IPS-NIHi11 (cell line): Measurements from ENCODE around the gene KCTD1.

Experiments
- DNase-seq: peaks from one replicate; pipeline ENCODE4 v3.0.0; 2012; ENCODE audit warnings: mixed read lengths, low spot score

The KCTD1 gene

DNA sequence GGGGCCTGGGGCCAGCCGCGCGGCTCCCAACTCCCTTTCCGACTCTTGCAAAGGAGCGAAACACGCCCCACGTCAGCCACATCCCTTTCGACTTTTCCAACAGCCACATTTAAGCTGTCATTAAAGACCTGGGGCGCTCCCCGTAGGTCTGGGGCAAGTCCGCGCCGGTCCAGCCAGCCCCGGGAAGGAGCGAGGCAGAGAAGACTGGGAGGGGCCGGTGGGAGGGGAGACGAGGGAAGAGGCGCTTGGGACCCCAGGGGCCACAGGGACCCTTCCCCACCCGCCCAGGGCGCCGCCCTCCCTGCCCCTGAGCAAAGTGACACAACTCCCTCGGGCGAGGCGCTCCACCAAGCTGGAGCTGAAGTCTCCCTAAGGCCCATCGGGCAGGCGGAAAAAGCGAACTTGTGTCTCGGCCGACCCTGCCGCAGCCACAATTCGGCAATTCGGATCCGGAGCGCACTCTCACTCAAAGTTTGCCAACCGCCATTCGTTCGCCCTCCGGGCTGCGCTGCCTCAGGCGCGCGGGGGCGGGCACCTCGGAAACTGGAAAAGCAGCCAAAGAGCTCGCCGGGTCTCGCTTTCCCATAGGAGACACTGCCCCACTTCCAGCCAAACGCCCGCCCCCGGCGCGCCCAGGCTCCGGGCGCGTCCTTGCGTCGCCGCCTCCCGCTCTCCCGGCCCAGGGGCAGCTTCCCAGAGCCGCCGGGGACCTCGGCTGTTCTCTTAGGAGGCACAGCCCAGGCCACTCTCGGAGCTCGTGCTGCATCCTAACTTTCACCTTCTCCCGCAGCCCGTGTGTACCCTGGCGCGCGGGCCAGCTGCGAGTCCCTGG lies 1.1 kb upstream of the KCTD1 start:
- peak; percentile 68 for DNase-seq

DNA sequence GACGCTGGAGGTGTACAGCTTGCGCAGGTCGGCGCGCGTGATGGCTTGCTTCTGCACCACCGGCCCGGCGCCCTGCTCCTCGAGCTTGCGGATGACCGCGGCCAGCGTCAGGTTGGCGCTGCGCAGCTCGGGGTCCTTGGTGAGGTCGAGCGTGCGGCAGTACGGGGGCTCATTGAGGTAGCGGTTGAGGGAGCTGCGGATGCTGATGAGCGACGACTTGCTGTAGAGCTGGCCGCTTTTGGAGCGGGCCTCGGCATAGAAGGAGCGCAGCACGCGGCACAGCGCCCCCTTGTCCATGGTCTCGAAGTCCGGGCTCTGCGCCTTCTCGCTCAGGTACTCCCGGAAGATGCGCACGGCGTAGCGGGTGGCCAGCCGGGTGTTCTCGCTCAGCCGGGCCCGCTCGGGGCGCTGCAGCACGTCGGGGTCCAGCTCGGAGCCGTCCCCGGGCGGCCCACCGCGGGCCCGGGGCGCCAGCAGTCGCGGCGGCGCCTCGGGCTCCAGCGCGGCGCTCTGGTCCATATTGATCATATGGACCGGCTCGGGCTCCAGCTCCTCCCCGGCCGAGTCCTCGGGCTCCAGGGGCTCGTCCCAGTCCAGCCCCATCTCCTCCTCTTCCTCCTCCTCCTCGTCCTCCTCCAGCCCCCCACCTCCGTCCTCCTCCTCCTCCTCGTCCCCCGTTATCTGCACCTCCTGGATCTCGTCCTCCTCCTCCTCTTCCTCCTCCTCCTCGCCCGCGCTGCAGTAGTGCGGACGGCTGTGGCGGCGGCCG lies 523 bp downstream of the KCTD1 start:
- peak; percentile 66 for DNase-seq

DNA sequence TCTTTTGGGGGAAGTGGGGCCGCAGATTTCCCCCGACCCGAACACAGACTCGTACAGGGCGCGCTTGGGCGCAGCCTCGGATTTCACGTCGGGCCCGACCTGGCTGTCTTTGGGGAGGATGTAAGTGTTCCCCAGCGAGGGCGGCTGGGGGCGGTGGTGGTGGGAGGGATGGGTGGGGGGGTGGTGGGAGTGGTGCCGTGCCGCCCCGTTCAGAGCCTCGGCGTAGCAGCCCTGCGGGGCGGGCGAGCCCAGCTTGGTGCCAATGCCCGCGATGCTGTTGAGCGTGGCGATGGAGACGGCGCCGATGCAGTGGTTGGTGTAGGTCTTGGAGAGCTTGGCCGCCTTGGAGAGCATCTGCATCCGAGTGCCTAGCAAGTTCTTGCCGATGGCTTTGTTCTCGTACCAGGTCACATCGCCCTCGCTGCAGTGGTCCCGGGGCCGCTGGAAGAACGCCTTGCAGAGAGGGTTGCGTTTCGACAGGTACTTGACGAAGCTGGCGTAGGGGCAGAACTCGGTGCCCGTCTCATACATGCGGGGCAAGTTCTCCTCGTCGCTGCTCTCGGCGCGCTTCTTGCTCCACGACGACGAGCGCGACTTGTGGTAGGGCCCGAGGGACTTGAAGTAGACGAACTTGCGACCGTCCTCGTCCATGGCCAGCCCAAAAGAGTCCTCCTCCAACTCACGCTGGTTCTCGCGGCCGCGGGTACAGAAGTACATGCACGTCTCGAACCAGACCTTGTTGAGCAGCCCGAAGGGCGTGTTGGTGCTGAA lies 1.3 kb downstream of the KCTD1 start:
- DNase-seq, result no peak

DNA sequence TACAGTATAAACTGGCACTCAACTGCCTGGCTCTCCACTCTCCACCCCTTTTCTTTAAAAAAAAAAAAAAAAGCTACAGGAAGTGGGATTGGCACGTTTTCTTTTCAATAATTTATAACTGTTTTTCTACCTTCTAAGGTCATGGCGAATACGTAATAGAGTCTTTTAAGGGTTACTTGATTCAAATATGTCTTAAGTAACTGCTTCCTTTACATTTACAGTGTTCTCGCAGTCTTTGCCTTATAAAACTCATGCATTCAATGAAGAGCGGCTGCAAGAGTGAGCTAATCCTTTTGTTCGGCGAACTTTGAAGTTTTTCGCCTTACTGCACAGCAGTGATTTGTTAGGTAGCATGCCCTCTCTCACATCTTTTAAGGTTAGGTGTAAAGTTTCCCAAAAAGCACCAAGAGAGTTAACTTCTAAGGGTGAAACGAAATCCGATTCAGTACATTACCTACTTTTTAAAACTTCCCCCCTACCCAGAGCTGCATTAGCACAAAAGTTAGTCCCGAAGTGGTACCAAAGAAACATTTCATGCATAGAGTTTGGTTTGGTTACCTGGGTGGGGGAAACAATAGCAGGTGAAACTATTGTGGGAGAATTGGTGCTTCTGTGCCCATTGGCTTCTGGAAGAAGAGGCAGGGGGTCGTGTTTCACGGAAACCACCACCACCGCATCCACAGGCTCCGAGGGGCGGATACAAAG lies 2.0 kb downstream of the KCTD1 start:
- DNase-seq, result no peak

- no peak for DNase-seq
Measured at GRCh38 chr18:26545335-26546123, 2.8 kb downstream of the KCTD1 start.

- DNase-seq, result no peak
Measured at GRCh38 chr18:26544451-26544850, 3.9 kb downstream of the KCTD1 start.

GRCh38 chr18:26543373-26543772 lies 5.0 kb downstream of the KCTD1 start:
- no peak for DNase-seq

DNA sequence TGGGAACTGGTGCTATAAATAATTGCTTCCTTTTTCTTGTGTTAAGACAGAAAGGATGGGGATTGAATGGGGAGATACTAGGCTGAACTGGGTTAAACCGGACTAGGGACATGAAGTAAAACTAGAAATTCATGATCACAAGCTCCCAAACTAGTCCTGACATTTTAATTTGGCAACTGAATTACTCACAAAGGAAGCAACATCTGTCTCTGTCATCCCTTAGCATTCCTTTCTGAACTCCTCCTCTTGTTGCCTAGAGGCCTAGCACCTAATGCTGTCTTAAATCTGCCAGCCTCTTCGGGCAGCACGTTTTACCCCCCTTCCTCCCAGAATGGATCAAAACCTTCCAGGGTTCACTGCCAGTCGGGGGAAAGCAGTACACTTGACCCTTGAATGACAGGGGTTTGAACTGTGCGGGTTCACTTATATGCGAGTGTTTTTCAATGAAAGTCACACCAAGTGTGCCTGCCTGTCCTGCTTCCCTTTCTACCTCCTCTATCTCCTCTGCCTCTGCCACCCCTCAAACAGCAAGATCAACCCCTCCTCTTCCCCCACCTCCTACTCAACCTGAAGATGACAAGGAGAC lies 8.2 kb downstream of the KCTD1 start:
- no peak for DNase-seq

- no peak for DNase-seq
Measured at GRCh38 chr18:26538524-26538923, 9.8 kb downstream of the KCTD1 start.

DNA sequence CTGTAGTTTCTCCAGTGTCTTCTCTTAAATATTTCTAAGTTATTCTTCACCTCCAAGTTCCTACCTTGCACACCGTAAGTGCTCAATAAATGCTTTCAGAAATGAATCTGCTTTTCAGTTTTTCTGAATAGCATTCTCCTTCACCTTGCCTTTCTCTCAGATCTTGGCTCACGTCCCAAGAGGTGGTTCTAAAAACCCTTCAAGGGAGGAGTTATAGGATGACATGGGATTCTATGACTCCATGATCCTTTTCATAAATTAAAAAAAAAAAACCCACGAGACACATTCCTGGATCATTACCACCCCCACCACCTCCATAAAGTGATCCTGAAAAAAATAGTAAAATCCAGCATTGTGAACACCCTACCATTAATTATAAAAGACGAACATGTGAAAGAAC lies 11.7 kb downstream of the KCTD1 start:
- DNase-seq, result no peak

- DNase-seq, result no peak
Measured at GRCh38 chr18:26536032-26536431, 12.3 kb downstream of the KCTD1 start.

DNA sequence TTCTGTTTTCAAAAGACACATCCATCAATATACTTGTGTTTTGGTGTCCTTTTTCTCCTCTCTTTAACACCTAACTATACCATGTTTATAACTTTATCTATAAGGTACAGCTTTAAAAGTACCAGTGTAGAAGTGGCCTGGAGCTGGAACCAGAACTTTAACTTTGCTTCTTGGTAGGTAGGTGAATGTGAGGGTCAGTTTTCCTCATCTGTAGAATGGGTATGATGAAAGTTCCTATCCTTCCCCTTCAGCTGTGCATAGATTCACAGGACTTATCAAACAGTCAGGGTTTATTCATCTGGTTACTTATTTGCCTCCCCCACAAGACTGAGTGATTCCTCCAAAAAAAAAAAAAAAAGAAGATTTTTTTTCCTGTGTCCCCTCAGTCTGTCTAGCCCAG lies 12.7 kb downstream of the KCTD1 start:
- no peak for DNase-seq

GRCh38 chr18:26532367-26533340 lies 15.7 kb downstream of the KCTD1 start:
- DNase-seq, result no peak

- no peak for DNase-seq
Measured at GRCh38 chr18:26531605-26532298, 16.6 kb downstream of the KCTD1 start.

DNA sequence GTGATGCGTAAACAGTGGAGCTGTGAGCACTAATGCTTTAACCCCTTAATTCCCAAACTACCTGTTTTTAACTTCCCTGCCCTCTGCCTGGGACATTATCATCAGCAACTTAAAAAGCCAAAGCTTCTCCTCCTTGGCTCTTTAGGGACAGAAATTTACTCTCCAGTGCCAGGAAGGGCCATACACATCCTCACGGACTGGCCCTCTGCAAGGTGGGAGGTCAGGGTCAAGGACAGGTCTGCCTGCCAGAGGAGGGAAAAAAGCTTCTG lies 21.5 kb downstream of the KCTD1 start:
- no peak for DNase-seq

GRCh38 chr18:26526128-26526965 lies 22.0 kb downstream of the KCTD1 start:
- DNase-seq, result peak; percentile 44

DNA sequence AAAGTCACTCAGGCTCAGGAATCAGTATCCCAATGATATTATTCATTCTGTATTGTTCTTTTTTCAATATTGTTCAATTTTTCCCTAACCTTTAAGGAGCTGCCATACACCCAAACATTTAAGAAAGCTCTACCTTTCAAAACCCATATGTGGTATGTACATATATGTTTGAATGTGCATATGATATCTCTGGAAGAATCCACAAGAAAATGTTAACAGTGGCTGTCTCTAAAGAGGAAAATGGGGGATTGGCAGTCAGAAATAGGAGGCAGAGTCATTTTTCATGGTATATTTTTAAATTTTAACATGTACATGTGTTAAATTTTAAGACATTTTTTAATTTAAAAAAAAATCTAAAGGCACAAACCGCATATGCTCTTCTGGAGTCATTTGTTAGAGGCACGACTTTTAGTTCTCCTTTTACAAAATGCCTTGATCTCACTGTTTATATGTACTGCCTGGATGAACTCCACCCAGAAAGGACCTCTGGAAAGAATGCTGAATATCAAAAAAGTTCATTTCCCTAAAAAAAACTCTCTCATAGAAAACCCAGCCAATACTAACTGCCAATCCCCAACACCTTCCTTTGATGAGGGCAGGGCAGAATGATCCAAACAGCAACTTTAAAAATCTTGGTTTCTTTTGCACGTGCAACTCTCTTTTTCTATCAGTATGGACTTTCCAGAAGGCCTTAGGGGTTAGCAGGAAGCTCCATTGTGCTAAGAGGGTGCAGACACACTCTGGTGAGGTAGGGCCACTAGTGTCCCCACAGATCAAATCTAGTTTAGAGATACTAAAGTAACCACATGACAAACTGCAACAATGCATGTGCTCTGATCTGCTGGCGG lies 23.6 kb downstream of the KCTD1 start:
- no peak for DNase-seq
